ENCODE measurements around the gene GPR153. TPM values are rescaled to one million over a fixed set of nuclear protein-coding genes. Genes with fewer than 3 reads are reported as not detected.

Gene GPR153
- total and polyA plus RNA-seq, 2 of the 8 experiments (the other 6 are each of a cell fraction or from before 2014, with no cell fraction given) = 5.7 to 8.1 TPM

DNA sequence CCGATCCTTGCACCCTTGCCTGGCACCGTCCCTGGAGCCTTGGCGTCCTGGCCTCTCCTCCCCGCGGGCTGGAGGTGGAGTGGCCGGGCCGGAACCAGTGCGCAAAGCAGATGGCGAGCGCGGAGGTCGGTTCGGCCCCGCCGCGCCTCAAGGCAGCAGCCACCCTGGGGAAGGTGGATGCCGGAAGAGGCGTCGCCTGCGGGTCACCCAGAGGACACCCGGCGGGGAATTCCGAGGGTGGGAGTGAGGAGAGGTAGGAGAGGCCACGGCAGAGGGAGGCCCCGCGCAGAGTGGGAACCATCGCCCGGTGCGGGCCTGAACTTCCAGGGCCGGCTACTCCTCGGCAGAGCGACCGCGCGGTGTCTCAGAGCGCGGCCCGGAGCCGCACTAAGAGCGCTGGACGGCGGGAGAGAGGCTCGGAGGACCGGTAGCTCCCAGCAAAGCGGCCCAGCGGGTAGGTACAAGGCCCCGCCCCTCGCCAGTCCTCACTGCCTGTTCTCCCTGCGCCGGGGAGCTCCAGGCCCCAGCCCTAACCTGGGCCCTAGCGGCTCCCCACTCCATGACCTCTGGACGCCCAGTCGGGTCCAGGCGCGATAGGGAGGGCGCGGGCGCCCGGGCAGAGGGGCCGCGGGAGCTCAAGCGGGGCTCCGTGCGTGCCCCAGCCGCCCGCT is 54.9 kb downstream of the GPR153 start, which contains the start of gene RNF207 (continued):
- TF ChIP-seq RXRA (IDR thresholded peaks at IDR 0.05; ENCODE audit: insufficient read depth, low read depth, low read length) (no peak), TBP (IDR thresholded peaks at IDR 0.05; ENCODE audit: low read depth, low read length) (peak; percentile 28; the same call in 1 of the 2 replicates), SP4 (IDR thresholded peaks at IDR 0.05; ENCODE audit: low read length) (no peak), HDAC2 (IDR thresholded peaks at IDR 0.05; ENCODE audit: borderline replicate concordance in 1 of 2, low read depth in 2 of 2, low read length in 2 of 2) (no peak), BCL11A (IDR thresholded peaks at IDR 0.05; ENCODE audit: low read depth in 2 of 2, low read length in 2 of 2) (no peak), CBX5 (IDR thresholded peaks at IDR 0.05; ENCODE audit: low read depth, low read length) (no peak), JUN (IDR thresholded peaks at IDR 0.05; ENCODE audit: low read depth, low read length) (no peak), SIRT6 (IDR thresholded peaks at IDR 0.05; ENCODE audit: low read length) (no peak), NANOG (IDR thresholded peaks at IDR 0.05; ENCODE audit: insufficient read depth, low read depth, low read length, poor library complexity, severe bottlenecking) (no peak), HDAC6 (IDR thresholded peaks at IDR 0.05; ENCODE audit: low read depth, low read length) (no peak), TCF12 (IDR thresholded peaks at IDR 0.05; ENCODE audit: low read depth, low read length) (no peak), KDM5A (IDR thresholded peaks at IDR 0.05; ENCODE audit: low read length) (no peak), CHD2 (IDR thresholded peaks at IDR 0.05; ENCODE audit: low read length) (no peak), SP2 (IDR thresholded peaks at IDR 0.05; ENCODE audit: low read length) (no peak), SUZ12 (IDR thresholded peaks at IDR 0.05; ENCODE audit: low read length) (peak; percentile 31; the same call in 1 of the 2 replicates), POU5F1 (IDR thresholded peaks at IDR 0.05; ENCODE audit: low read depth, low read length) (no peak), RNF2 (IDR thresholded peaks at IDR 0.05; ENCODE audit: borderline replicate concordance, low read depth, low read length, missing control alignments, poor library complexity, severe bottlenecking) (no peak), SIX5 (IDR thresholded peaks at IDR 0.05; ENCODE audit: low read depth, low read length) (no peak), SAP30 (IDR thresholded peaks at IDR 0.05; ENCODE audit: insufficient read depth, insufficient replicate concordance, low read length) (no peak), EZH2 (IDR thresholded peaks at IDR 0.05; ENCODE audit: low read depth, low read length, severe bottlenecking) (peak; percentile 15), CREB1 (IDR thresholded peaks at IDR 0.05) (no peak), YY1 (IDR thresholded peaks at IDR 0.05; ENCODE audit: low read depth, low read length) (no peak)
- TF ChIP-seq, protein P1, sequence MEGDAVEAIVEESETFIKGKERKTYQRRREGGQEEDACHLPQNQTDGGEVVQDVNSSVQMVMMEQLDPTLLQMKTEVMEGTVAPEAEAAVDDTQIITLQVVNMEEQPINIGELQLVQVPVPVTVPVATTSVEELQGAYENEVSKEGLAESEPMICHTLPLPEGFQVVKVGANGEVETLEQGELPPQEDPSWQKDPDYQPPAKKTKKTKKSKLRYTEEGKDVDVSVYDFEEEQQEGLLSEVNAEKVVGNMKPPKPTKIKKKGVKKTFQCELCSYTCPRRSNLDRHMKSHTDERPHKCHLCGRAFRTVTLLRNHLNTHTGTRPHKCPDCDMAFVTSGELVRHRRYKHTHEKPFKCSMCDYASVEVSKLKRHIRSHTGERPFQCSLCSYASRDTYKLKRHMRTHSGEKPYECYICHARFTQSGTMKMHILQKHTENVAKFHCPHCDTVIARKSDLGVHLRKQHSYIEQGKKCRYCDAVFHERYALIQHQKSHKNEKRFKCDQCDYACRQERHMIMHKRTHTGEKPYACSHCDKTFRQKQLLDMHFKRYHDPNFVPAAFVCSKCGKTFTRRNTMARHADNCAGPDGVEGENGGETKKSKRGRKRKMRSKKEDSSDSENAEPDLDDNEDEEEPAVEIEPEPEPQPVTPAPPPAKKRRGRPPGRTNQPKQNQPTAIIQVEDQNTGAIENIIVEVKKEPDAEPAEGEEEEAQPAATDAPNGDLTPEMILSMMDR (IDR thresholded peaks at IDR 0.05; ENCODE audit: control extremely low read depth in 1 of 3, insufficient read depth in 1 of 3, low read depth in 1 of 3, low read length in 3 of 3) = no peak

Data from H1 (cell line).